Liver (tissue), 9 donors: Measurements from ENCODE around the gene RFC2. TPM values are rescaled to one million over a fixed set of nuclear protein-coding genes. Genes with fewer than 3 reads are reported as not detected.
A peak's percentile ranks its signal among the peaks of the same experiment; 100 is the strongest.

ENCODE experiments used
- DNase-seq: peaks from one replicate; pipeline ENCODE4 v3.0.0-alpha.2; 2017; ENCODE audit warnings: low spot score
- H3K27ac ChIP-seq, 2 donors: one replicate each; pipeline ENCODE4 v1.7.0; 2013; ENCODE audit warnings: inconsistent platforms in 2 of 2, low read length in 2 of 2, control low read depth in 1 of 2, low read depth in 1 of 2, mild to moderate bottlenecking in 1 of 2
- H3K27me3 ChIP-seq, 4 donors: one replicate each; pipeline versions ENCODE4 v1.6.1 to v1.7.0; 2013; ENCODE audit warnings: low read length in 3 of 4, inconsistent platforms in 1 of 4, mild to moderate bottlenecking in 1 of 4, moderate library complexity in 1 of 4; ENCODE audit not compliant: control insufficient read depth in 4 of 4, insufficient read depth in 4 of 4
- H3K36me3 ChIP-seq, 4 donors: one replicate each; pipeline versions ENCODE4 v1.6.1 to v1.7.0; 2013; ENCODE audit warnings: low read length in 3 of 4, mild to moderate bottlenecking in 3 of 4, low read depth in 1 of 4, moderate library complexity in 1 of 4; ENCODE audit not compliant: control insufficient read depth in 4 of 4, insufficient read depth in 3 of 4
- H3K4me1 ChIP-seq, 4 donors: one replicate each; pipeline versions ENCODE4 v1.6.1 to v1.7.0; 2013; ENCODE audit warnings: low read length in 3 of 4, mild to moderate bottlenecking in 3 of 4, moderate library complexity in 1 of 4; ENCODE audit not compliant: control insufficient read depth in 4 of 4, insufficient read depth in 4 of 4
- H3K4me3 ChIP-seq, 3 donors: one replicate each; pipeline versions ENCODE4 v1.6.1 to v1.7.0; 2013; ENCODE audit warnings: low read length in 3 of 3, control low read depth in 1 of 3, low read depth in 1 of 3, mild to moderate bottlenecking in 1 of 3
- H3K9ac ChIP-seq, 2 donors: one replicate each; pipeline ENCODE4 v1.7.0; 2013; ENCODE audit warnings: low read length in 2 of 2, mild to moderate bottlenecking in 2 of 2, moderate library complexity in 2 of 2, control low read depth in 1 of 2, low read depth in 1 of 2
- H3K9me3 ChIP-seq, 4 donors: one replicate each; pipeline versions ENCODE4 v1.6.1 to v1.7.0; 2013; ENCODE audit warnings: low read length in 3 of 4; ENCODE audit not compliant: control insufficient read depth in 4 of 4
- CTCF ChIP-seq: fragments of 150-350 bp; IDR thresholded peaks from 2 replicates; pipeline ENCODE4 v1.5.1; 2017; ENCODE audit warnings: improper control_type of control experiment, low read depth, low read length; ENCODE audit not compliant: missing input control
- EGR1 ChIP-seq, 2 donors: IDR thresholded peaks; 2 replicates each; pipeline ENCODE4 v1.6.1; 2016 to 2018; ENCODE audit warnings: antibody characterized with exemption in 2 of 2, low read depth in 2 of 2
- GABPA ChIP-seq, 2 donors: IDR thresholded peaks in 1 of 2; conservative IDR thresholded peaks in 1 of 2; 2 replicates each; pipeline ENCODE4 v1.6.1; 2016; ENCODE audit warnings: antibody characterized with exemption in 2 of 2, mild to moderate bottlenecking in 1 of 2, moderate library complexity in 1 of 2
- HNF4A ChIP-seq, 2 donors: conservative IDR thresholded peaks; 2 replicates each; pipeline ENCODE4 v1.6.1; 2016; ENCODE audit warnings: antibody characterized with exemption in 2 of 2, mild to moderate bottlenecking in 2 of 2
- HNF4G ChIP-seq: IDR thresholded peaks from 2 replicates; pipeline ENCODE4 v1.6.1; 2016; ENCODE audit warnings: antibody characterized with exemption
- JUND ChIP-seq, 2 donors: IDR thresholded peaks; 2 replicates each; pipeline ENCODE4 v1.6.1; 2016; ENCODE audit warnings: antibody characterized with exemption in 2 of 2
- NR2F2 ChIP-seq: IDR thresholded peaks from 2 replicates; pipeline ENCODE4 v1.6.1; 2016; ENCODE audit warnings: antibody characterized with exemption
- RAD21 ChIP-seq, 2 donors: IDR thresholded peaks; 2 replicates each; pipeline ENCODE4 v1.6.1; 2016; ENCODE audit warnings: antibody characterized with exemption in 2 of 2, mild to moderate bottlenecking in 2 of 2
- REST ChIP-seq: IDR thresholded peaks from 2 replicates; pipeline ENCODE4 v1.6.1; 2016; ENCODE audit warnings: antibody characterized with exemption, mild to moderate bottlenecking
- RXRA ChIP-seq, 2 donors: IDR thresholded peaks; 2 replicates each; pipeline ENCODE4 v1.6.1; 2017 to 2018; ENCODE audit warnings: antibody characterized with exemption in 2 of 2, mild to moderate bottlenecking in 1 of 2
- SP1 ChIP-seq: IDR thresholded peaks from 2 replicates; pipeline ENCODE4 v1.6.1; 2018; ENCODE audit warnings: antibody characterized with exemption, mild to moderate bottlenecking
- WGBS: extraction: QIAGEN DNeasy Blood & Tissue Kit; methylation state at CpG from one replicate; pipeline ENCODE4 v1.1.7; 2013; 5-methylcytosine and 5-hydroxymethylcytosine counted together
- polyA plus RNA-seq, 2 donors: library from polyadenylated mRNA; stranded (reverse) in 1 of 2; unstranded in 1 of 2; fragments of 200-250 nt in 1 of 2; fragments of >200 nt in 1 of 2; fragmentation: Nextera tagmentation in 1 of 2; extraction: Ambion mirVana in 1 of 2; gene quantifications; one replicate each; pipeline versions ENCODE4 v1.2.1 to v1.2.3, GENCODE V29; 2013 to 2015
- total RNA-seq, 2 donors: library from RNA; depleted of rRNA; stranded (reverse); fragments of >200 nt; gene quantifications; one replicate each; pipeline ENCODE4 v1.2.3, GENCODE V29; 2014
- TF ChIP-seq, protein P1 (sequence below): IDR thresholded peaks from 2 replicates; pipeline ENCODE4 v1.6.1; 2016; ENCODE audit warnings: antibody characterized with exemption
- TF ChIP-seq, protein P2 (sequence below): IDR thresholded peaks from 2 replicates; pipeline ENCODE4 v1.6.1; 2016; ENCODE audit warnings: antibody characterized with exemption
- donor health status: healthy.
- donor health status: healthy.
- donor health status: healthy.
- donor health status: healthy.
- donor health status: healthy.

Gene RFC2
- total and polyA plus RNA-seq, 4 donors: 12.8 to 23.8 (median 14.8) TPM

DNA sequence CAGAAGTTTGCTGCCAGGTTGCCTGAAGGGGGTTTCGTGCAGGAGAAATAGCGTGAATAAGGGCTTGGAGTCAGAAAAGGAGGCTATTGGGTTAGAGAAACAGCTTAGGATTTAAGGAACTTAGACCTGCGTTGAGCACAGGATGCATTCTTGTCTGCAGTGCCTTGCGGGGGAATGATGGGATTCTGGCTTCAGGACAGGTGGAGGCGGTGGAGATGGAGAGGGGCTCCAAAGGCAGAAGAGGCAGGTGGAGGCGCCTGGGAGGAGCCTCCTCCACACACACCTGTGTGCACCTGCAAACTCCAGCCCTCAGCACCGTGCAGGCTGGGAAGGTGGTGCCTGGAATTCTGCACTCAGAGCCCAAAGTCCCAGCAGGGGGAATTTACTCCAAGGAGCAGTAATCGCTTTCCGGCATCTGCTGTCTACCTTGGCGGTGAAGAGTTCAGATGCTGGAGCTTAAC lies 36.8 kb upstream of the RFC2 start:
- no peak for DNase-seq
- H3K4me3 ChIP-seq: no peak overlapping the region
- no peaks in the 10 kb centered on the region for H3K36me3 ChIP-seq
- TF ChIP-seq HNF4A (conservative IDR thresholded peaks at IDR 0.05): no peak
- H3K27me3 ChIP-seq: no peaks in the 10 kb centered on the region
- peaks cover 8 to 26% (median 12%) of the 10 kb centered on the region in 4 donors for H3K4me1 ChIP-seq
- no peaks in the 10 kb centered on the region for H3K9me3 ChIP-seq
- no peak overlapping the region for H3K27ac ChIP-seq
- H3K9ac ChIP-seq: no peak overlapping the region
- WGBS: 77% methylated on average over 10 of the region's 10 CpGs

DNA sequence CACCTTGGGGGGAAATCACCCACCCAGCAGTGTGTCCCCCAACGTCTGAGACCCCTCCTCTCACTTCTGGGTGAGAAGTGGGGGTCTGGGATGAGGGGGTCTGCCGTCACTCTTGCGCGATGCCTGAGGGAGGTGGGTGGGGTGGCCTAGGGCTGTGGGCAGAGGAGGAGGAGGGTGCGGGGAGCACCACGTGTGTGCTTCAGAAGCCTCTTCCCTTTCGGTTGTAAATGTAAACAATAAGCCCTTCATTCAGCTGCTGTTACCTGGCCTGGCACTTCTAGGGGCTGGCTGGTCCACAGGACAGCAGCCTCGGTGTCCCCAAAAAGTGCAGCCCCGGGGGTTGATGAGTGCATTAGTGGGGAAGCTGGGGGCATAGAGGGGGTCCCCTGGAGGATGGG lies 36.4 kb upstream of the RFC2 start:
- TF ChIP-seq JUND (IDR thresholded peaks at IDR 0.05) (no peak), EGR1 (IDR thresholded peaks at IDR 0.05; ENCODE audit: low read depth in 2 of 2) (no peak), HNF4G (no peak), REST (no peak), NR2F2 (no peak), SP1 (no peak), RXRA (IDR thresholded peaks at IDR 0.05) (no peak), GABPA (IDR thresholded peaks at IDR 0.05 in 1 of 2, conservative IDR thresholded peaks at IDR 0.05 in 1 of 2) (no peak), CTCF (no peak), RAD21 (IDR thresholded peaks at IDR 0.05) (no peak)
- TF ChIP-seq, protein P1, sequence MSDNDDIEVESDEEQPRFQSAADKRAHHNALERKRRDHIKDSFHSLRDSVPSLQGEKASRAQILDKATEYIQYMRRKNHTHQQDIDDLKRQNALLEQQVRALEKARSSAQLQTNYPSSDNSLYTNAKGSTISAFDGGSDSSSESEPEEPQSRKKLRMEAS: no peak
- TF ChIP-seq, protein P2, sequence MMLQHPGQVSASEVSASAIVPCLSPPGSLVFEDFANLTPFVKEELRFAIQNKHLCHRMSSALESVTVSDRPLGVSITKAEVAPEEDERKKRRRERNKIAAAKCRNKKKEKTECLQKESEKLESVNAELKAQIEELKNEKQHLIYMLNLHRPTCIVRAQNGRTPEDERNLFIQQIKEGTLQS: no peak
- Histone ChIP-seq H3K4me1 (peaks cover 8 to 26% (median 12%) of the 10 kb centered on the region in 4 donors), H3K27ac (no peak overlapping the region), H3K27me3 (no peaks in the 10 kb centered on the region), H3K9ac (no peak overlapping the region), H3K9me3 (no peaks in the 10 kb centered on the region), H3K36me3 (no peaks in the 10 kb centered on the region), H3K4me3 (peak overlapping the region in 1 of 3 donors; percentile 68)
- DNase-seq: no peak
- WGBS: 38% methylated on average over 9 of the region's 9 CpGs
